PFSK-1 (cell line): ENCODE measurements around the gene NIPAL1.

ENCODE experiments used
- FOXP2 ChIP-seq: optimal IDR thresholded peaks from 2 replicates; pipeline ENCODE3; 2011; ENCODE audit warnings: borderline replicate concordance, control low read depth, inconsistent platforms; ENCODE audit not compliant: insufficient read depth; ENCODE audit errors: extremely low read length, extremely low read depth
- POLR2AphosphoS5 ChIP-seq: IDR thresholded peaks from 2 replicates; pipeline ENCODE4 v1.6.1; 2012; ENCODE audit warnings: low read depth, mild to moderate bottlenecking, control low read depth, low read length, moderate library complexity
- SIN3A ChIP-seq: IDR thresholded peaks from 2 replicates; pipeline ENCODE4 v1.6.1; 2012; ENCODE audit warnings: mild to moderate bottlenecking, low read length, moderate library complexity, borderline replicate concordance; ENCODE audit not compliant: insufficient read depth
- TAF1 ChIP-seq: IDR thresholded peaks from 2 replicates; pipeline ENCODE4 v1.6.1; 2012; ENCODE audit warnings: low read length, control low read depth, borderline replicate concordance; ENCODE audit not compliant: insufficient read depth
- TF ChIP-seq, protein P1 (sequence below), 2 experiments: IDR thresholded peaks; 2 replicates each; pipeline versions ENCODE4 v1.6.1 to v1.8.0; 2011 to 2012; ENCODE audit warnings: low read depth in 2 of 2, low read length in 2 of 2, control low read depth in 1 of 2, inconsistent platforms in 1 of 2, mild to moderate bottlenecking in 1 of 2, moderate library complexity in 1 of 2; ENCODE audit not compliant: insufficient read depth in 1 of 2

Gene NIPAL1

GRCh38 chr4:48081196-48081595 is 64.6 kb downstream of the NIPAL1 start:
- TF ChIP-seq POLR2AphosphoS5 (no peak), TAF1 (no peak), FOXP2 (no peak), SIN3A (no peak)
- TF ChIP-seq, protein P1, sequence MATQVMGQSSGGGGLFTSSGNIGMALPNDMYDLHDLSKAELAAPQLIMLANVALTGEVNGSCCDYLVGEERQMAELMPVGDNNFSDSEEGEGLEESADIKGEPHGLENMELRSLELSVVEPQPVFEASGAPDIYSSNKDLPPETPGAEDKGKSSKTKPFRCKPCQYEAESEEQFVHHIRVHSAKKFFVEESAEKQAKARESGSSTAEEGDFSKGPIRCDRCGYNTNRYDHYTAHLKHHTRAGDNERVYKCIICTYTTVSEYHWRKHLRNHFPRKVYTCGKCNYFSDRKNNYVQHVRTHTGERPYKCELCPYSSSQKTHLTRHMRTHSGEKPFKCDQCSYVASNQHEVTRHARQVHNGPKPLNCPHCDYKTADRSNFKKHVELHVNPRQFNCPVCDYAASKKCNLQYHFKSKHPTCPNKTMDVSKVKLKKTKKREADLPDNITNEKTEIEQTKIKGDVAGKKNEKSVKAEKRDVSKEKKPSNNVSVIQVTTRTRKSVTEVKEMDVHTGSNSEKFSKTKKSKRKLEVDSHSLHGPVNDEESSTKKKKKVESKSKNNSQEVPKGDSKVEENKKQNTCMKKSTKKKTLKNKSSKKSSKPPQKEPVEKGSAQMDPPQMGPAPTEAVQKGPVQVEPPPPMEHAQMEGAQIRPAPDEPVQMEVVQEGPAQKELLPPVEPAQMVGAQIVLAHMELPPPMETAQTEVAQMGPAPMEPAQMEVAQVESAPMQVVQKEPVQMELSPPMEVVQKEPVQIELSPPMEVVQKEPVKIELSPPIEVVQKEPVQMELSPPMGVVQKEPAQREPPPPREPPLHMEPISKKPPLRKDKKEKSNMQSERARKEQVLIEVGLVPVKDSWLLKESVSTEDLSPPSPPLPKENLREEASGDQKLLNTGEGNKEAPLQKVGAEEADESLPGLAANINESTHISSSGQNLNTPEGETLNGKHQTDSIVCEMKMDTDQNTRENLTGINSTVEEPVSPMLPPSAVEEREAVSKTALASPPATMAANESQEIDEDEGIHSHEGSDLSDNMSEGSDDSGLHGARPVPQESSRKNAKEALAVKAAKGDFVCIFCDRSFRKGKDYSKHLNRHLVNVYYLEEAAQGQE (IDR thresholded peaks at IDR 0.05; ENCODE audit: insufficient read depth in 1 of 2, low read depth in 2 of 2, low read length in 2 of 2): no peak

GRCh38 chr4:48082956-48083355 is 66.4 kb downstream of the NIPAL1 start:
- TF ChIP-seq TAF1 (no peak), POLR2AphosphoS5 (no peak), FOXP2 (no peak), SIN3A (no peak)
- TF ChIP-seq, protein P1 (IDR thresholded peaks at IDR 0.05; ENCODE audit: insufficient read depth in 1 of 2, low read depth in 2 of 2, low read length in 2 of 2): no peak

DNA sequence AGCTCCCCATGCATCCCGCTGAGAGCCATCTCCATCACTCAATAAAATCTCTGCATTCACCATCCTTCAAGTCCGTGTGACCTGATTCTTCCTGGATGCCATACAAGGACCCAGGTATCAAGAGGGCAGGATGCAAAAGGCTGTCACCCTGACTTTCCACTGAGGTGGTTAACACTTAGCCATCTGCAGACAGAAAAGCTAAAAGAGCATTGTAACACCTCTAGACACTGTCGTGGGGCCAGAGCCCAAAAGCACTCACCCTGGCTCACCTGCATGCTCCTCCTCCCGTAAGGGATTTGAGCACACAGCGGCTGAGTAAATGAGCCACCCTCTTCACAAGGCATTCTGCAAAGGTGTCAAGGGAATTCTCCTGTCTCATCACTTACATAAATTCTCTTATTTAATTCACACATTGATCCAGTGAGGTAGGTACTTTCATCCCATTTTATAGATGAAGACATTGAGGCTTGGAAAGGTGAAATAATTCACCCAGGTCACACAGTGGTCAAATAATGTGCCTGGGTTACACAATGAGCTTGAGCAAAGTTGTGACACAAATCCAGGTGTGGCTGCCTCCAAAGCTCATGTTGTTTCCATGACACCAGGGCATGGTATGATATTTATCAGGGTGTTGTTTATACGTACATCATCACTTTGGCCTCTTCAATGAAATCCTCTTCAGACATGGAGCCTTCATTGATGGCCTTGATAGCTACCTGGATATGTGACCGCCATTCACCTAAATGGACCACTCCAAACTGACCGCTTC is 69.4 kb downstream of the NIPAL1 start:
- TF ChIP-seq SIN3A (no peak), FOXP2 (no peak), TAF1 (no peak), POLR2AphosphoS5 (no peak)
- TF ChIP-seq, protein P1 (IDR thresholded peaks at IDR 0.05; ENCODE audit: insufficient read depth in 1 of 2, low read depth in 2 of 2, low read length in 2 of 2): no peak
